ENCODE results near the gene SRPX. TPM values are rescaled to one million over a fixed set of nuclear protein-coding genes. Genes with fewer than 3 reads are reported as not detected.

The SRPX gene, protein sequence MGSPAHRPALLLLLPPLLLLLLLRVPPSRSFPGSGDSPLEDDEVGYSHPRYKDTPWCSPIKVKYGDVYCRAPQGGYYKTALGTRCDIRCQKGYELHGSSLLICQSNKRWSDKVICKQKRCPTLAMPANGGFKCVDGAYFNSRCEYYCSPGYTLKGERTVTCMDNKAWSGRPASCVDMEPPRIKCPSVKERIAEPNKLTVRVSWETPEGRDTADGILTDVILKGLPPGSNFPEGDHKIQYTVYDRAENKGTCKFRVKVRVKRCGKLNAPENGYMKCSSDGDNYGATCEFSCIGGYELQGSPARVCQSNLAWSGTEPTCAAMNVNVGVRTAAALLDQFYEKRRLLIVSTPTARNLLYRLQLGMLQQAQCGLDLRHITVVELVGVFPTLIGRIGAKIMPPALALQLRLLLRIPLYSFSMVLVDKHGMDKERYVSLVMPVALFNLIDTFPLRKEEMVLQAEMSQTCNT
- total RNA-seq (2014; rRNA removed; shearing (Covaris generic)) = not detected in 2 replicates
- total RNA-seq (2022) = not detected in 2 replicates
- percentile 15 among the genes with signal in this experiment for Bru-seq, nascent RNA
- BruChase-seq, experiment 1, labeled RNA remaining after a 6-hour chase = percentile 2 among the genes with signal in this experiment
- BruChase-seq, experiment 2, labeled RNA remaining after a 2-hour chase = percentile 2 among the genes with signal in this experiment
- long read RNA-seq = 0 reads

DNA sequence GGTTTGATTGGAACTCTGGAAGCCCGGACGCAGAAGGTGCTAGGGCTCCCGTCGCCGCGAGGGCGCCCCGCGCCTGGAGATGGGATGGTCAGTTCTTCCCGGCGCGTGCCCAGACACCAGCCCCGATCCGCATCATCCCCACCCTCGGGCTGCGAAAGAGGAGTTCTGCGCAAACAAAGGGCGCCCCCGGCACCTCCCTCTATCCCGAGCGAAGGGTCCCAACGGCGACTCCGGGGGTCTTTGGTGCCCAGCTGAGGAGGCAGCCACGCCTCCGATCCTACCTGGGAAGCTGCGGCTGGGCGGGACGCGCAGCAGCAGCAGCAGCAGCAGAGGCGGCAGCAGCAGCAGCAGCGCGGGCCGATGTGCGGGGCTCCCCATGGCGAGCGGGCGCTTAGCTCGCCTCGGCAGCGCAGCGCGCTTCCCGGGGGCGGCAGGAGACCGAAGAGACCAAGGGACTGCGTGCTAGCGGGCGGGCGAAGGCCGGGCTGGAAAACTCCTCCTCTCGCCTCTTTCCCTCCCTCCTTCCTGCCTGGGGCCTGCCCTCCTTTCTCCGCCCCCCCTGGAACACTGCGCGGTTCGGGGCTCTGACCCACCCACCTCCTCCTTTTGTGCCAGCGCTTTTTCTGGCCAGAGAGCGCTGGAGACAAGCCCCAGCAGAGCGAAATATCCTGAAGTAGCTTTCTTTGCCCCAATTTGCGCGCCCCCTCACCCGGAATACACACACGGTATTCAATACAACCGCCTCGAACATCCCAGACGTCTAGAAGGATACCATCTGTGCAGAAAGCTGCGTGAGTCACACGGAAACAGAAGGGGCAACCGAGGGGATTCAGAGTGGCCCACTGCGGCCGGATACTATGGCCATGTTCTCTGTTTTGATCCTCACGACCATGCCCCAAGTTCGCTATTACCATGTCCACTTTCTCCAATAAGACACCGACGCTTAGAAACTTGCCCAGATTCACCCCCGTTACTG lies at the start of gene SRPX:
Gene SRPX (minus strand): TSS at position 457 of the 976 bp plus-strand sequence. CDS start 79 bp downstream, at position 378.
- TF ChIP-seq, protein P1, sequence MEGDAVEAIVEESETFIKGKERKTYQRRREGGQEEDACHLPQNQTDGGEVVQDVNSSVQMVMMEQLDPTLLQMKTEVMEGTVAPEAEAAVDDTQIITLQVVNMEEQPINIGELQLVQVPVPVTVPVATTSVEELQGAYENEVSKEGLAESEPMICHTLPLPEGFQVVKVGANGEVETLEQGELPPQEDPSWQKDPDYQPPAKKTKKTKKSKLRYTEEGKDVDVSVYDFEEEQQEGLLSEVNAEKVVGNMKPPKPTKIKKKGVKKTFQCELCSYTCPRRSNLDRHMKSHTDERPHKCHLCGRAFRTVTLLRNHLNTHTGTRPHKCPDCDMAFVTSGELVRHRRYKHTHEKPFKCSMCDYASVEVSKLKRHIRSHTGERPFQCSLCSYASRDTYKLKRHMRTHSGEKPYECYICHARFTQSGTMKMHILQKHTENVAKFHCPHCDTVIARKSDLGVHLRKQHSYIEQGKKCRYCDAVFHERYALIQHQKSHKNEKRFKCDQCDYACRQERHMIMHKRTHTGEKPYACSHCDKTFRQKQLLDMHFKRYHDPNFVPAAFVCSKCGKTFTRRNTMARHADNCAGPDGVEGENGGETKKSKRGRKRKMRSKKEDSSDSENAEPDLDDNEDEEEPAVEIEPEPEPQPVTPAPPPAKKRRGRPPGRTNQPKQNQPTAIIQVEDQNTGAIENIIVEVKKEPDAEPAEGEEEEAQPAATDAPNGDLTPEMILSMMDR (conservative IDR thresholded peaks at IDR 0.05; ENCODE audit: low read length) = no peak
- no peak for TF ChIP-seq EZH2phosphoT487 (IDR thresholded peaks at IDR 0.05; ENCODE audit: borderline replicate concordance, low read depth, low read length)
- Histone ChIP-seq H3K4me2 (ENCODE audit: low read length) (no peak within 1 kb of the TSS), H3K27ac (ENCODE audit: low read depth, low read length, poor library complexity, severe bottlenecking) (no peak within 1 kb of the TSS), H3K79me2 (ENCODE audit: insufficient read depth, low read depth, low read length) (no peaks in the 10 kb centered on the region), H3K36me3 (ENCODE audit: insufficient read depth, low read length) (no peaks in the 10 kb centered on the region), H3K9me2 (ENCODE audit: insufficient read depth, low read length) (no peaks in the 10 kb centered on the region), H3K4me1 (ENCODE audit: insufficient read depth, low read length, poor library complexity, severe bottlenecking) (peaks cover 9% of the 10 kb centered on the region), H4K20me1 (ENCODE audit: insufficient read depth, low read length) (no peaks in the 10 kb centered on the region), H2AFZ (ENCODE audit: low read length) (no peak within 1 kb of the TSS), H3K9me3 (ENCODE audit: low read length) (no peaks in the 10 kb centered on the region), H3K4me3 (ENCODE audit: low read depth, low read length, poor library complexity, severe bottlenecking) (no peak within 1 kb of the TSS)
- CTCF ChIA-PET (ENCODE audit: unreplicated experiment) = no interaction called here
- DNase-seq (ENCODE audit: low spot score) = no peak
- no TSS peak for BruUV-seq (replicated peaks)
- POLR2A ChIA-PET = no interaction called here
- intact Hi-C loops (cut with micrococcal nuclease; ENCODE audit: unreplicated experiment) = no loop called here

DNA sequence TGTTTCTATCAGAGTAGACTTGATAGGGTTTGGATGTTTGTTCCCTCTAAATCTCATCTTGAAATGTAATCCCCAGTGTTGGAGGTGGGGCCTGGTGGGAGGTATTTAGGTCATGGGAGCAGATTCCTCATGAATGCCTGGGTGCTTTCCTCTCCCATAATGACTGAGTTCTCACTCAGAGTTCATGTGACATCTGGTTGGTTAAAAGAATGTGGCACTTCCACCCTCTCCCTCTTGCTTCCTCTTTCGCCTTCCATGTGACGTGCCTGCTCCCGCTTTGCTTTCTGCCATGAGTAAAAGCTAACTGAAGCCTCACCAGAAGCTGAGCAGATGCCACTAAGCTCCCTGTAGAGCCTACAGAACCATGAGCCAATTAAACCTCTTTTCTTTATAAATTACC lies 47.3 kb upstream of the SRPX start:
- Histone ChIP-seq H3K4me2 (ENCODE audit: low read length) (no peak overlapping the region), H3K36me3 (ENCODE audit: insufficient read depth, low read length) (no peaks in the 10 kb centered on the region; the same call in 1 of the 2 replicates), H3K27ac (ENCODE audit: low read depth, low read length, poor library complexity, severe bottlenecking) (no peak overlapping the region), H2AFZ (ENCODE audit: low read length) (no peak overlapping the region), H3K9me3 (ENCODE audit: low read length) (no peaks in the 10 kb centered on the region), H3K4me1 (ENCODE audit: insufficient read depth, low read length, poor library complexity, severe bottlenecking) (peaks cover 10% of the 10 kb centered on the region), H3K9me2 (ENCODE audit: insufficient read depth, low read length) (no peaks in the 10 kb centered on the region), H3K79me2 (ENCODE audit: insufficient read depth, low read depth, low read length) (no peaks in the 10 kb centered on the region), H3K4me3 (ENCODE audit: low read depth, low read length, poor library complexity, severe bottlenecking) (no peak overlapping the region), H4K20me1 (ENCODE audit: insufficient read depth, low read length) (no peaks in the 10 kb centered on the region)
- TF ChIP-seq, protein P1 (conservative IDR thresholded peaks at IDR 0.05; ENCODE audit: low read length) = no peak
- no peak for TF ChIP-seq EZH2phosphoT487 (IDR thresholded peaks at IDR 0.05; ENCODE audit: borderline replicate concordance, low read depth, low read length)
- CTCF ChIA-PET (ENCODE audit: unreplicated experiment) = no interaction called here
- DNase-seq (ENCODE audit: low spot score) = no peak
- POLR2A ChIA-PET = no interaction called here
- BruUV-seq (replicated peaks) = no TSS peak
- intact Hi-C loops (cut with micrococcal nuclease; ENCODE audit: unreplicated experiment) = no loop called here
